A549 (cell line): ENCODE results near the gene FAM153A. TPM values are rescaled to one million over a fixed set of nuclear protein-coding genes. Genes with fewer than 3 reads are reported as not detected.
"Not testable (repeated sequence)": the region's sequence is repeated elsewhere in the genome, so short reads cannot be mapped to it uniquely, and the experiment has no call there.

Source experiments
- ATAC-seq, 2 experiments: fragments of 200-7000 bp in 1 of 2; fragments of >200 bp in 1 of 2; cut with Nextera tagmentation in 1 of 2; cut with Tn5 transposase in 1 of 2; 3 replicates each; pipeline versions ENCODE4 v1.8.0 to v1.9.1; 2018 to 2020; ENCODE audit warnings: mild to moderate bottlenecking in 1 of 2, moderate library complexity in 1 of 2
- CTCF ChIA-PET: fragments of 300-600 bp; sonication (Branson Sonifier 250); formaldehyde crosslinking; extraction: SDS; loops from one replicate; lab custom pipeline; 2021; ENCODE audit warnings: antibody characterized with exemption, inconsistent platforms; lab: Yijun Ruan, JAX
- POLR2A ChIA-PET: fragments of 350-600 bp; formaldehyde crosslinking; extraction: SDS; loops from one replicate; lab custom pipeline; 2021; ENCODE audit warnings: antibody characterized with exemption, inconsistent platforms; lab: Yijun Ruan, JAX
- DNase-seq, 2 experiments: peaks; one replicate each; pipeline versions ENCODE4 v3.0.0 to v3.0.0-alpha.2; 2011 to 2016; ENCODE audit warnings: low read depth in 1 of 2, low spot score in 1 of 2
- FAIRE-seq: peaks from 2 replicates; lab custom pipeline; 2011; peaks lifted over from hg19 to GRCh38; lab: Jason Lieb, UNC
- H3K27ac ChIP-seq, 2 experiments: fragments of >200 bp; sonication (Bioruptor Twin); formaldehyde crosslinking; 3 replicates each; pipeline ENCODE4 v1.5.1; 2016 to 2017
- H3K4me1 ChIP-seq: fragments of >200 bp; sonication (Bioruptor Twin); formaldehyde crosslinking; 3 replicates; pipeline ENCODE4 v1.6.1; 2016
- H3K4me2 ChIP-seq: fragments of >200 bp; sonication (Bioruptor Twin); formaldehyde crosslinking; 3 replicates; pipeline ENCODE4 v1.6.1; 2016
- H3K4me3 ChIP-seq: fragments of >200 bp; sonication (Bioruptor Twin); formaldehyde crosslinking; 3 replicates; pipeline ENCODE4 v1.5.1; 2016
- H3K9me3 ChIP-seq: fragments of >200 bp; sonication (Bioruptor Twin); formaldehyde crosslinking; 3 replicates; pipeline ENCODE4 v1.6.1; 2016
- WGBS: methylation state at CpG from one replicate; pipeline ENCODE4 v1.1.6; 2017; ENCODE audit errors: missing lambda C conversion rate; 5-methylcytosine and 5-hydroxymethylcytosine counted together
- polyA plus RNA-seq, 4 experiments: library from polyadenylated mRNA; depleted of rRNA in 3 of 4; stranded (reverse); fragments of >200 nt; fragmentation: RNase III in 1 of 4; extraction: RNeasy Plus Mini Kit Qiagen cat#74134 plus additional on column Dnase treatment in 1 of 4; gene quantifications; 2 replicates in 3 of 4; 3 replicates in 1 of 4; pipeline ENCODE4 v1.2.3, GENCODE V29; 2011 to 2017

The FAM153A gene
- polyA plus RNA-seq, 2 of the 4 experiments (the other 2 are of a cell fraction) = not detected

- H3K27ac ChIP-seq, DNase-seq, POLR2A ChIA-PET, H3K4me3 ChIP-seq, ATAC-seq, H3K4me2 ChIP-seq, CTCF ChIA-PET, H3K4me1 ChIP-seq, H3K9me3 ChIP-seq, FAIRE-seq: not testable (repeated sequence)
- 97% methylated on average over 5 of the region's 18 CpGs for WGBS
Measured at GRCh38 chr5:177807265-177807664, 24.6 kb upstream of the FAM153A start.

GRCh38 chr5:177801427-177801826 is 18.7 kb upstream of the FAM153A start:
- WGBS = 55% methylated on average over 5 of the region's 5 CpGs
- CTCF ChIA-PET, H3K4me2 ChIP-seq, H3K9me3 ChIP-seq, H3K4me3 ChIP-seq, ATAC-seq, H3K4me1 ChIP-seq, H3K27ac ChIP-seq, DNase-seq, POLR2A ChIA-PET: not testable (repeated sequence)
- peak; percentile 51 for FAIRE-seq

- WGBS = 89% methylated on average over 10 of the region's 19 CpGs
- POLR2A ChIA-PET, FAIRE-seq, H3K4me2 ChIP-seq, H3K27ac ChIP-seq, H3K9me3 ChIP-seq, H3K4me1 ChIP-seq, CTCF ChIA-PET, H3K4me3 ChIP-seq, DNase-seq: not testable (repeated sequence)
- peak in 1 of 2 experiments; percentile 52; a peak in 3 of 6 replicates for ATAC-seq
Measured at GRCh38 chr5:177798237-177798840, 15.6 kb upstream of the FAM153A start.

- H3K9me3 ChIP-seq, H3K4me1 ChIP-seq, FAIRE-seq, POLR2A ChIA-PET, H3K4me2 ChIP-seq, H3K27ac ChIP-seq, H3K4me3 ChIP-seq, CTCF ChIA-PET, DNase-seq, ATAC-seq: not testable (repeated sequence)
- 62% methylated on average over 4 of the region's 9 CpGs for WGBS
Measured at GRCh38 chr5:177793272-177793671, 10.6 kb upstream of the FAM153A start.

GRCh38 chr5:177791649-177792048 is 8.9 kb upstream of the FAM153A start:
- 44% methylated on average over 9 of the region's 12 CpGs for WGBS
- DNase-seq, CTCF ChIA-PET, H3K4me1 ChIP-seq, H3K4me3 ChIP-seq, FAIRE-seq, POLR2A ChIA-PET, H3K9me3 ChIP-seq, H3K27ac ChIP-seq, ATAC-seq, H3K4me2 ChIP-seq: not testable (repeated sequence)

- H3K27ac ChIP-seq, H3K9me3 ChIP-seq, CTCF ChIA-PET, H3K4me3 ChIP-seq, FAIRE-seq, H3K4me2 ChIP-seq, DNase-seq, POLR2A ChIA-PET, ATAC-seq, H3K4me1 ChIP-seq: not testable (repeated sequence)
- WGBS = 92% methylated on average over 12 of the region's 23 CpGs
Measured at GRCh38 chr5:177782169-177782568, 530 bp downstream of the FAM153A start.

GRCh38 chr5:177771206-177771605 is 11.5 kb downstream of the FAM153A start:
- CTCF ChIA-PET, FAIRE-seq, H3K4me3 ChIP-seq, H3K4me1 ChIP-seq, ATAC-seq, POLR2A ChIA-PET, H3K4me2 ChIP-seq, DNase-seq, H3K27ac ChIP-seq, H3K9me3 ChIP-seq: not testable (repeated sequence)
- 13% methylated on average over 1 of the region's 3 CpGs for WGBS

- ATAC-seq, DNase-seq, POLR2A ChIA-PET, H3K27ac ChIP-seq, CTCF ChIA-PET, H3K4me3 ChIP-seq, H3K4me1 ChIP-seq, H3K4me2 ChIP-seq, H3K9me3 ChIP-seq, FAIRE-seq: not testable (repeated sequence)
- whole genome bisulfite sequencing = 32% methylated on average over 2 of the region's 2 CpGs
Measured at GRCh38 chr5:177770646-177771045, 12.1 kb downstream of the FAM153A start.

- H3K4me1 ChIP-seq, H3K4me3 ChIP-seq, DNase-seq, POLR2A ChIA-PET, FAIRE-seq, H3K9me3 ChIP-seq, ATAC-seq, CTCF ChIA-PET, H3K27ac ChIP-seq, H3K4me2 ChIP-seq: not testable (repeated sequence)
- WGBS = 80% methylated on average over 1 of the region's 15 CpGs
Measured at GRCh38 chr5:177763737-177764508, 18.8 kb downstream of the FAM153A start.

- WGBS = 60% methylated on average over 8 of the region's 8 CpGs
- H3K4me1 ChIP-seq, H3K9me3 ChIP-seq, POLR2A ChIA-PET, H3K4me3 ChIP-seq, H3K27ac ChIP-seq, ATAC-seq, H3K4me2 ChIP-seq, CTCF ChIA-PET, DNase-seq, FAIRE-seq: not testable (repeated sequence)
Measured at GRCh38 chr5:177760954-177761353, 21.7 kb downstream of the FAM153A start.

GRCh38 chr5:177747354-177747753 is 35.3 kb downstream of the FAM153A start:
- POLR2A ChIA-PET, H3K9me3 ChIP-seq, H3K27ac ChIP-seq, ATAC-seq, FAIRE-seq, CTCF ChIA-PET, H3K4me2 ChIP-seq, DNase-seq, H3K4me3 ChIP-seq, H3K4me1 ChIP-seq: not testable (repeated sequence)
- WGBS = 3% methylated on average over 2 of the region's 2 CpGs
